Activated CD4-positive, alpha-beta T cell treated with anti-CD3 and anti-CD28 coated beads, Interleukin-2, Interleukin-6, amounts not matched to agents 100 ng/mL and 50 ng/mL, durations not matched to agents 16 hours and 8 hours (primary cell): Measurements from ENCODE around the gene KLF6.
A peak's percentile ranks its signal among the peaks of the same experiment; 100 is the strongest.
"Not testable (repeated sequence)": the region's sequence is repeated elsewhere in the genome, so short reads cannot be mapped to it uniquely, and the experiment has no call there.

ENCODE experiments used
- DNase-seq: peaks from one replicate; pipeline ENCODE4 v3.0.0-alpha.2; 2020

KLF6 gene

DNA sequence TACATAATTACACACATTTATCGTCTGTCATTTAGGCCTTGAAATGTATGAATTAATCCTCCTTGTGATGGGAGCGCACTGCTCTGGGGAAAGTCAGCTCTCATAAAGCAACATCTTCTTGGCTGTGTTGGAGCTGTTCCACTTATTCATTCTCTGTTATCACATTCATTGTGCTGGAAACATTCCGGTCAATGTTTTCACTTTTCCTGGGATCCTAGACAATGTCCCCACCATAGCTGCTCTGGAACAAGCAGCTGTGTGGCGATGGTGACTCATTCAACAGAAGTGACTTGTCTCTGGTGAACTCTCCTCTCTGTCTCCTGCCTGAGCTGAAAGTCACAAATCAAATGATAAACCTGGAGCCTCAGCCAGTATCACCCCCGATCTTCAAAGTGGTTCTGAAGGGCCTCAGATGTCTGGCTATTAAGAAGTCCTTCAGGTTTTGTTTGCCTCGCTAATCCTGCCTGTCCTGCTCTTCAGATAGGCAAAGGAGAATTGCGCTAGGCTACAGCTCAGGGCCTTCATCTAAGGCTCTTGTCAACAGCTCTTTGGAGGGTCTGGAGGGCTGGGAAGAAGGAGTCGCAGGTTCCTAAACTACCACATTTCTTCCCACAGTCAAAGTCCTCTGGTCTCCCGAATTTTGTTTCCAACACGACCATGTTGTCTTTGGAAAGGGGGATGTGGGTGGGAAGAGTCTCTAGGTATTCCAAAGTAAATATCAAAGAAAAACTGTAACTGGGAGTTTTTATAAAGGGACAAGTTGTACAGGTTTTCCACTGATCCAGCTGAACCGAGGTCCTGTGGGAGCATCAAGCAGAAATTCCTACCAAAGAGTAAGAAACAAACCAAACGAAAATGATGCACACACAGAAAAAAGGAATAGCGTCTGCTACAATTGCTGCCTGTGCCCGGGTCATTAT is 29.3 kb downstream of the KLF6 start:
- peak; percentile 52 for DNase-seq

DNA sequence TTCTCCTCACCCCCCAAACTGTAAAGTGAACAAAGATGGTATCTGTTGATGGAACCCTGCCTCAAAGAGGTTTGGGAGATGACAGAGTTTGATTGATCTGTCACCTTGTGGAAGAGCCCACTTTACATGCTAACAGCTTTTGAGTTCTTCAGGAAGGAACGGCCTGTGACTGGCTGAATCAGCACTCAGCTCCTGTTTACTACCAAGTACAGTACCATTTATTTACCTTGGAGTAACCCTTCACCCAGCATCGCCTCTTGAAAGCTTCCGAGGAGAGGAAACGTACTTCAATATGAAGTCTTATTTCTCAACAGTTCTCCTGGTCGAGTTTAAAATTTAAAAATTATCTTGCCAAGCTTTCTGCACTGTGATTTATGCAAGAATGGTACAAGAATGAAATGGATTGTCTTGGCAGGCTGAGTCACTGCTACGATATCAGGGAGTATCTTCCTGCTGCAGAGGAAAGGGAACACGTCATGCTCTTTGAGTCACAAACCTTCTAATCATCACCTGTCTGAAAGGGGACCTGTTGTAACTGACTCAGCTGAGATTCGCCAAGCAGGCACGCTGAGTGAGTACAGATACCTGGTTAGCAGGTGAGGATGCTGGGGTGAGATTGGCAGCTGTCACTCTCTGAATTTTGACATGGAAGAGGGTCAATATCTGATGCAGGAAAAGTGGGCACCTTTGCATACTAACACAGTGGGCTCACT is 30.1 kb downstream of the KLF6 start:
- DNase-seq, result peak; percentile 45

DNA sequence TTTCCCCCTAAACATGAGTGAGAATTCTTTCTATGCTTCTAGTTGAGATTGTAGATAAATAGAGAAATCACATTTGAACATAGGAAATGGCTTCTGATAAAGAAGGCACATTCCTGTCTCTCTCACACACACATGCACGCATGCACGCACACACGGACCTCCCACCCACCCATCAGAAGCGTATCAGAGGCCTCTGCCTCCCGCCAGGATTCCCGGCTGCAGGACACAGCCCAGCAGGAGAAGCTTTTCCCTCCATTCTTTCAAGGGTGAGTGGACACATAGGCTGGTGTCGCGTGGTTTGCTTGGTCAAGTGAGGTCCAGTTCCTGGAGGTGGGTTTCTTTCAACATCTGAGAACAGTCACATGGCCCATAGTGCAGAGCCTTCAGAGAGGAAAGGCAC is 34.2 kb downstream of the KLF6 start:
- no peak for DNase-seq

DNA sequence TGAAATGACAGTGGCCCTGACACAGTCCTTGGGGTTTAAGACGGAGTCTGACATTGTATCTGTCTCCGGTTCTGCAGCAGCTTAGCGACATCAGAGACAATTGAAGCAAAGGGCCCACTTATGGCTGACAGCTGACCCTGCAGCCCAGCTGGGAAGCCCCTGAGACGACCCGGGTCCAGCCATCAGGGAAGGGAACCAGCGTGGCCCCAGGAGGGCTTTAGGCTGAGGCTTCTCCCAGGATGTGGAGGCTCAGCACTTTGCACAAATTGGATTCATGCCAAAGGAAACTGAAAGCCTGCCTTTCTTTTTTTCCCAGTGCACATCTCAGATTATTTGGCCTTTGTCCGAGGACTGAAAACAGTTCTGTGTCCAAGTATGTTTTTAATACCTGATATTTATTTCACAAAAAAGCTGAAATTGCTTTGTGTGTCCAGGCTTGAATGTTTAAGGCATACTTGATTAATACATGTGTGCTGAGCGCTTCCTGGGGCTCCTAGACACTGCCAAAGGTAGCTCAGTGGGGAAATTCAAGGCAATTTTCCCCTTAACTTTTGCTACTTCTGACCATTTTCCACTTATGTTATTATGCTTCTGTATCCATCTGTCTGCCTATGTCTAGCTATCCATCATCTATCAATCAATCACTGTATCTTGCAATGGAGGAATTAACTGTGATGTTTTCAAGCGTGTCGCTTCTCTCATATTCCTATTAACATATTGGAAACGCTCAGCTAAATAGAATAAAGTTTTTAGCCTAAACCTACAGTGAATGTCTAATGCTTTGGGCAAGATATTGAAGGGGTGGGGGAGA is 34.8 kb downstream of the KLF6 start:
- no peak for DNase-seq

DNA sequence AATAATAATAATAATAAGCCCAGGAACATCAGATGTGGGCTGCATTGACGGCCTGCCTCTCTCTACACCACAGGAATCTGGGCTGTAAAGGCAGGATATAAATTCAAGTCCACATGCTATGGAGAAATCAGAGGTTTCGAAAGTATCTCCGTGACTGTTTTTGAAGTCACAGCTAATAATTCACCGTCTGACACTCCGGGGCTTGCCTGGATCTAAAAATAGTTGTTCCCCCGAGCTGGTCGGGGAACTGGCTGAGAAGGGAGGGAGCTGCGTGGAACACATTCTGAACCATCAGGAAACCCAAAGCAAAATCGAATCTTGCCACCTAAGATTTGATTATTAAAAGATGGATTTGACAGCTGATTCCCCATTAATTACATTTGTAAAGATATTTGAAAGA is 35.4 kb downstream of the KLF6 start:
- no peak for DNase-seq

DNA sequence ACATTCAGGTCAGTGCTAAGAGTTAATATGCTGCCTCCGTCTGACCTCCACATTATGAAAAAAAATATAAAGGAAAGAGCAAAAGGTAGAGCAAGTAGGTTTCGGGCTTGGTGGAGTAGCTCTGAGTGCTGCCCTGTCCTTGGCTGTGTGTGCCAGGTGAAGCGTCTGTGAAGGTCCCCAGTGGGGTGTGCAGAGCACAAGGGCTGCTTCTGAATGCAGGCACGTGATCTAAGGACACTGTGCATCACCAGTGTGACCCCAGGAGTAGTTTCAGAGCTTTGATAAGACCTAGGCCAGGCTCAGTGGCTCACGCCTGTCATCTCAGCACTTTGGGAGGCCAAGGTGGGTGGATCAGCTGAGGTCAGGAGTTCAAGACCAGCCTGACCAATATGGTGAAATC is 36.0 kb downstream of the KLF6 start:
- DNase-seq, result no peak

DNA sequence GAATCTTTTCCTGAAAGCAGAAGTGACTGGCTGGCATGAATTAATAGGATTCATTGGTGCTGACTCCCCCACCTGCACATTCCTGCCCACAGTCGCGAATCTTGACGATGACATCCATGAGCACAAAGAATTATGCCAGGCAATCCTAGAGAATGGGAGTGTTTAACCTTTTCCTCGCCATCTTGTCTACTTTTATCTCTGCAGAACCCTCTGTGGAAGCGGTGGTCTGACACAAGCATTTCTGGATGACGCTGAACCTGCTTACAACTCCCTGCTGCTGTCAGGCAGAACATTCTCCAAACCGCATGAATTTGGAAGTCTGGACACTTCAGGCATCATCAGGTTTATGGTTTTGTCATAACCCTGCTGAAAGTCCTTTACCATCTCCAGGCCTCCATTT is 36.5 kb downstream of the KLF6 start:
- DNase-seq, result no peak

DNA sequence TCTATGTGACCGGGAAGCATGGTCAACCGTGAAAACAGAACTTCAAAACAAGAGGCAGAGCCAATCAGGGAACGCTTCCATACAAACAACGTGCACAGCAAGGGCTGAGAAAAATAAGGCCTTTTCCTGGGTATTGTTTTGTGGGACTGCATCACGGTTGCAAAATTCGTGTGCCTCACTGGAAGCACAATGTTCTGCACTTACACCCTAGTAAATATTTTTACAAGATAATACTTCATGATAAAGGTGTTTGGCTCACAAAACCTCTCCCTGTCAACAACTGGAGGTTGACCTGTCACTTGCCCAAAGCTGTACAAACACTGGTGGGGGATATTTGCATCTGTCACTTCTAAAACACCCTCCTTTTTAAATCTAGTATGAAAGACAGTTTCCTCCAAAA is 37.0 kb downstream of the KLF6 start:
- DNase-seq, result no peak

DNA sequence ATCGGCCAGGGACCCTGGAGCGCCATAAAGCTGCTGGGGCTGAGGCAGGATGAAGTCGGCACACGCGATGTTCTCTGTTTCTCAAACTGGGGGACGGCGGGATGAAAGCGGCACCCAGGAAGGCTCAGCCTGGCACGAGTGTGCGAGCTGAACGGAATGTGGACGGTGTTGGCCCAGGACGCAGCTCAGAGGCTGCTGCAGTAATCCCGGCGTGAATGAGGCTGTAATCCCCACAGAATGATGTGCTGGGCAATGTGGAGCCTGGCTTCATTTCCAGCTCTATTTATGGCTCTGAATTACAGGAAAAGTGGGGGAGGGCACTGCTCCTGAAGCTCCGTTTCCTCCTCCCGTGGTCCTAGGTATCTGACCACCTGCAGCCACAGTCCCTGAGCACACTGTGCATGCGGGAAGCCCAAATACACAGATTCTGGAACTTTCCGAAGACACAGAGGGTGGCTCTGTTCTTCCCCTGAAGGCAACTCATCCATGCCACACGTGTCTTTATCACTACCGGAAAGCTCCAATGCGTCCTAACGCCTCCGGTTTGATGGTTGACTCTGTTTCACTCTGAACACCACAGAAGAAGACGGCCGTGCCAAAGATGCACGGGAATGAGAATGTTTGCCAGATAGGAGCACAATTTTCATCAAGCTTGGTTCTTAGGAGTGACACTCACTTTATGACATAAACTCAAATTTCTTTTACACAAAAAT is 37.6 kb downstream of the KLF6 start:
- DNase-seq, result no peak

DNA sequence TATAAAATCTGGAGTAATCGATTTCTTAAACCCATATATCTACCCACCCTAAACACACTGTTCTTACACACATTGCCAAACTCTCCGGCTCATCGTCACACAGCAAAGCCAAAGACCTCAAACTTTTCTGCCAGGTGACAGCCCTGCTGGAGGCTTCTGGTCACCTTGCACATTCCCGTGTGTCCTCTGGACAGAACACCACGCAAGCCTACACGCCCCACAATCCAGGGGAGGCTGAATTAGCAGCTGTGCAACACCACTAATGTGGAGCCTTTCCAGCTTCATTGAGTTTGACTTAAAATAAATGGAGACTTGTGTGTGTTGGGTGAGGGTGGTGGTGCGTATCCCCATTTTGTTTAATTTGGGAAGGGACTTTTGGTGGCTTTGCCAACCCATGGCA is 38.4 kb downstream of the KLF6 start:
- DNase-seq, result no peak

DNA sequence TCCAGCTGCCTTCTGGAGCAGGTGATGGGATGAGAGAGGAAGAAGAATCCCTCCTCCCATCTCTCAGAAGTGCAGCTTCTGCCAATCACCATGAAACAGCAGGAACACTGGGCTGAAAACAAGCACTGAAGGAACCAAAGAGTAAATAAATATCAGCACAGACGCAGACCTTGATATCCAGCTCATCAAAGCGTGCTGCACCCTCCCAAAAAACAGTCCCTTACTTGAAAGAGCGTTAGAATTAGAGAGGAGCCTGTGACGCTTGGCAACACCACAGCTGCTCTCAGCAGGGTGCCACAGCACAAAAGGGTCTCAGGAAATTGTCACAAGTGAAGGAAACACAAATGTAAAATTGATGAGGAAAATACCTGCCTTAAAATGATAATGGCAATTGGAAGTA is 39.5 kb downstream of the KLF6 start:
- DNase-seq, result no peak

DNA sequence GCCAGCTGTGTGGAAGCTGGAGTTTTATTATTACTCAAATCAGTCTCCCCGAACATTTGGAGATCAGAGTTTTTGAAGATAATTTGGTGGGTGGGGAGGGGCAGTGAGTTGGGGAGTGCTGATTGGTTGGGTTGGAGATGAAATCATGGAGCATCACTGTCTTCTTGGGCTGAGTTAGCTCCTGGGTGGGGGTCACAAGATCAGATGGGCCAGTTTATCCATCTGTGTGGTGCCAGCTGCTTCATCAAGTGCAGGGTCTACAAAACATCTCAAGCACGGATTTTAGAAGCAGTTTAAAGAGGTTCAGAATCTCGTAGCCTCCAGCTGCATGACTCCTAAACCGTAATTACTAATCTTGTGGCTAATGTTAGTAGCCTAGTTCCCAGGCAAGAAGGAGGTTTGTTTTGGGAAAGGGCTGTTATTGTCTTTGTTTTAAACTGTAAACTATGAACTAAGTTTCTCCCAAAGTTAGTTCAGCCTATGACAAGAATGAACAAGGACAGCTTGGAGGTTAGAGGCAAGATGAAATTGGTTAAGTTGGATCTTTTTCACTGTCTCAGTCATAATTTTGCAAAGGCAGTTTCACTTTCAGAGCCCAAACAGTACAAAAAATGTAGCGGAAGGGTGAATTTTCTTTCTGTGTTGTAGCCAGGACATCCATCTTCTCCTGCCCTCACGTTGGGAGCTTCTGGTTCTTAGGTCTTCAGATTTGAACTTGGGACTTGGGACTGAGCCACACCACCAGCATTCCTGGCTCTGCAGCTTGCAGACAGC is 43.1 kb downstream of the KLF6 start:
- peak; percentile 43 for DNase-seq

DNA sequence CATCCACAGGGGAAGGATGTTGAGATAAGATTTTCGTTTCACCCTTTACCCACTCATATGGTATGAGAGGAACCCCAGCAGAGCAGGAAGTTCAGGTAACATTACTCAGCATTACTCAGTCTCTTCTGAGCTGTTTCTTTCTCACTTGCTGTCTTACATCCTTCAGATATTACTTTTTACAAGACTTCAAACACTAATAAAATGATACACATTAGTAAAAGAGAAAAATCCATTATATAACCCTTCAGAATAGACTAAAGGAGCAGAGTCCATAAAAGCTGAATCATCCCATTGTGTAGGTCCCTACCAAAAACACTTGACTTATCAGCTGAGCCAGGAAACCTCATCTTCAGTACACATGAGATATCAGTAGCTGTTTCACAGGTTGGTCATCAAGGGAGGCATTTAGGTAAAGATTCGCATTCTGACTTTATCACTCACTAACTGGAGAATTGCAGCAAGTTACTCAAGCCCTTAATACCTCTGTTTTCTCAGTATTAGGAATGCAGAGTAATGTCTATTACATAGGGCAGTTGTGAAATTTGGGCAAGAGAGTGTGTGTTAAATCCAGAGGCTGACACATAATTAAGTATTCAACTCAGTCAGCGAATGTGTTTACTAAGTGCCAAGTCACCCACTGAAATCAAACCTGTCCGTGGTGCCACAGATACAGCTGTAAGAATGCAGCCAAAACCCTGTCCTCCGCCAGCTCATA is 44.7 kb downstream of the KLF6 start:
- DNase-seq, result peak; percentile 82

DNA sequence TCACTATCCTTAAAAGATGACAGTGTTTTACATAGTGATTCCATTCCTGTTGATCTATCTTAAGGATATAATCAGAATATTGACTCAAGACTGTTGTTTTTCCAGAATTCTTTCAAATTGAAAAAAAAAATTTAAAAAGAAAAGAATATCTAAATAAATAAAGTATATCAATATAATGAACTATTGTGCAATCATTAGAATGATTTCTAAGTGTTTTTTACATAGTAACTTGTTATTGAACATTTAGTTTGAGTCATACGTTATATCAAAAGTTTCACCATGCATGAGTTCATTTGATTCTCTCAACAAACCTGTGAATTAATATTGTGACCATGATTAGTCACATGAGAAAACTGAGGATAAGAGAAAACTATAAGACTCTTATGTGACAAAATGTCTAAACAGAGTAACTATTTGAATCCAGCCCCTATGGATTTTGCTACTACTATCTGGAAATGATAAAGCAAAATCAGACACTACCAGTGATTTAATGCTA is 46.1 kb downstream of the KLF6 start:
- DNase-seq, result no peak

DNA sequence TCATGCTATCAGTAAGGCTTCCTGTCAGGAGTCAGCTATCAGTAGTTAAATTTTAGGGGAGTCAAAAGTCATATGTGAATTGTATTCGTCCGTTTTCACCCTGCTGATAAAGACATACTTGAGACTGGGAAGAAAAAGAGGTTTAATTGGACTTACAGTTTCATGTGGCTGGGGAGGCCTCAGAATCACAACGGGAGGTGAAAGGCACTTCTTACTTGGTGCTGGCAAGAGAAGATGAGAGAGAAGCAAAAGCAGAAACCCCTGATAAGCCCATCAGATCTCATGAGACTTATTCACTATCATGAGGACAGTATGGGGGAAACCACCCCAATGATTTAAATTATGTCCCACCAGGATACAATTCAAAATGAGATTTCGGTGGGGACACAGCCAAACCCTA is 47.1 kb downstream of the KLF6 start:
- no peak for DNase-seq

DNA sequence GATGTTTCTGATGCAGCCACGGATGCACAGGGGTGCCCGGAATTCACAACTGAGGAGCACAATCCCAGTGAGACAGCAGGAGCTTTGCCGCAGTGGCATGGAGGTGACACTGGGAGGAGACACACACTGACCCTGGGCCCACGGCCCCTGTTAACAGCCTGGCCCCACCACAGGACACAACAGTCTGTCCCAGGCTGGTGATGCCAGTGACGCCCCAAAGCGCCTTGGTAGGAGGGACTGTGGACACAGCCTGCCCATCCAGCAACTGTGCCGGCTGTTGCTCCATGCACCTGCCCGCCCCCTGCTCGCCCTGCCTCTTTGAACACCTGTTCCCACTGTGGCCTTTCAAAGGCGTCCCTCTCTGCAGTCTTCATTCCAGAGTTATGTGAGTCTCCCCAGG is 49.8 kb downstream of the KLF6 start:
- DNase-seq, result no peak

DNA sequence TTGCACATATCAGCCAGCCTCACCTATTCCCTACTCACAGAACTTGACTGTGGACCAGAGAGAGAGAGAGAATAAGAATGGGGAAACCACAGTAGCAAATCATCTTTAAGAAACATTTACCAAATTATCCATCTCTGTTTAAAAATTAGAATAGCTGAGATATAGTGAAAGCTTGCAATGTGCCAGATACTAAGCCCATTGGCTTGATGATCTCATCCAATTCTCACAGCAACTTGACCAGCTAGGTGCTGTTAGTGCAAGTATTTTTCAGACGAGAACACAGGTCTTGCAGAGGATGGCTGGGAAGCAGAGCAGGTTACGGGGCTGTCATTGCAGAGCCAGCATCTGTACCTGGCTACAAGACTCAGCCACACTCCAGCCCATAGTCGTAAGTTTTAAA is 50.9 kb downstream of the KLF6 start:
- peak; percentile 28 for DNase-seq

DNA sequence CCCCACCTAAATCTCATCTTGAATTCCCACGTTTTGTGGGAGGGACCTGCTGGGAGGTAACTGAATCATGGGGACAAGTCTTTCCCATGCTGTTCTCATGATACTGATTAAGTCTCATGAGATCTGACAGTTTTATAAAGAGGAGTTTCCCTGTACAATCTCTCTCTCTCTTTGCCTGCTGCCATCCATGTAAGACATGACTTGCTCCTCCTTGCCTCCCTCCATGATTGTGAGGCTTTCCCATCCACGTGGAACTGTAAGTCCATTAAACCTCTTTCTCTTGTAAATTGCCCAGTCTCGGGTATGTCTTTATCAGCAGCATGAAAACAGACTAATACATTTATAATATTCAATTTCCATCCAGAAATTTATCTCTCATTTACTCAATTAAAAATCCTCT is 52.8 kb downstream of the KLF6 start:
- not testable (repeated sequence) for DNase-seq

DNA sequence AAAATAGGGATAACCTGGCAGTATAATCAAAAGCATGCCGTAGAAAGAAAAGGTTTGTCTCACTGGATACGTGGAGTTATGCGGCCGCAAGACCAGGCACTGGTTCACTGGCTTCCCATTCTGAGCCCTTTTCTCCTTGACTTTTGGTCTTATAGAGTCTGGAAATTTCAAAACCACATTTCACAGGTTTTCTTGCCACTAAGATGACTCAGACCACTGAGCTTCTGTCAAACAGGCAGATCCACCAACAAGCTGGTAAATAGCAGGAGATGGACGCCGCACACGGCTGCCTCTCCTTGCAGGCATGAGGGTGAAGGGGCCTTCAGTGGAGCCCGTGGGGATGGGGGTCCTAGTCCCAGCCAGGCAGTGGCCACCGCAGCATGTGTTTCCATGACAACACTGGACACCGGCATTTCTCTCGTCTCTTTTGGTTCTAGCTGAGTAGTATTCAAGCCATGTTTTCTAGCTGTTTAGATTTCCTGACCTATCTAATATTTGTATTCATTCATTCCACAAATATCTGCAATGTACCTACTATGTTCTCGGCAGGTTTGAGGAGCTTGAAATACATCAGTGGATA is 55.5 kb downstream of the KLF6 start:
- DNase-seq, result no peak

DNA sequence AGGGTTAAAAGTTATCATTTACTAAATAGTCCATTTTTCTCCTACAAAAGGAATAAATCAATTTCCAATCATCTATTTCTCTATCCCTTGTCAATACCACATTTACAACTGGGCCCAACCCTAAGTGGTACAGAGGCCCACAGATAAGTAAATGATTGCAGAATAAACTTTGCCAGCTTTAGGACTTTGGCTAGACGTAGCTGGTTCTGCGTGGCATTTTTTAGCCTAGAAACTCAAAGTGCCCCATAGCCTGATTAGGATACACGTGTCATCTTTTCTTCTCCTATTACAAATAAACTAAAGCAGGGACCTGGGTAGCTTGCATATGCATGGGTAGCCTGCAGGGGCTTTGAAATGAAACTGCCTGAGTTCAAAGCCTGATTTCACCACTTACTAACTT is 56.4 kb downstream of the KLF6 start:
- DNase-seq, result no peak

DNA sequence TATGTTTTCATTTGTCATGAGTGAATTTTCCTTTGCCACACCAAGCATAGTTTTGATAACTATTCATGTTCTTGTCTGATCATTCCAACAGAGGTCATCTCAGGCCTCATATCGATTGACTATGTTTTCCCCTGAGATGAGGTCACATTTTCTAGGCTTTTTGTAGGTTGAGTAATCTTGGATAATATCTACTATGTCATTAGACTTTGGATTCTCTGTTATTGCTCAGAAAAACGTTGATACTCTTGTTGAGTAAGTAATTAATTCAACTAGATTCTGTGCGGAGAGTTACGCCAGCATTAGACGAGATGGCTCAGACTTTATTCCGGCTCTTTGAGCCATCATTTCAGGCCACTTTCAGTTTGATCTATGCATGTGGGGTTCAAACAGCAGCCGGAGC is 57.7 kb downstream of the KLF6 start:
- no peak for DNase-seq
